Muscle layer of duodenum (tissue), 2 donors: ENCODE measurements around the gene CCDC13.
A peak's percentile ranks its signal among the peaks of the same experiment; 100 is the strongest.

Experiments used
- H3K27ac ChIP-seq: one replicate; pipeline ENCODE4 v1.7.0; 2013; ENCODE audit warnings: mild to moderate bottlenecking, low read length
- H3K27me3 ChIP-seq: one replicate; pipeline ENCODE4 v1.7.0; 2013; ENCODE audit warnings: low read depth, mild to moderate bottlenecking, control low read depth, low read length
- H3K36me3 ChIP-seq, 2 donors: one replicate each; pipeline ENCODE4 v1.7.0; 2013; ENCODE audit warnings: low read length in 2 of 2, control low read depth in 1 of 2, mild to moderate bottlenecking in 1 of 2; ENCODE audit not compliant: insufficient read depth in 2 of 2, control insufficient read depth in 1 of 2
- H3K4me1 ChIP-seq, 2 donors: one replicate each; pipeline ENCODE4 v1.7.0; 2013; ENCODE audit warnings: low read length in 2 of 2, mild to moderate bottlenecking in 2 of 2, control low read depth in 1 of 2, moderate library complexity in 1 of 2; ENCODE audit not compliant: insufficient read depth in 2 of 2, control insufficient read depth in 1 of 2
- H3K4me3 ChIP-seq, 2 donors: one replicate each; pipeline ENCODE4 v1.7.0; 2013; ENCODE audit warnings: low read length in 2 of 2, low read depth in 1 of 2, mild to moderate bottlenecking in 1 of 2
- H3K9me3 ChIP-seq, 2 donors: one replicate each; pipeline ENCODE4 v1.7.0; 2013; ENCODE audit warnings: low read length in 2 of 2, control low read depth in 1 of 2, mild to moderate bottlenecking in 1 of 2; ENCODE audit not compliant: control insufficient read depth in 1 of 2
- donor health status: healthy.

CCDC13 gene

GRCh38 chr3:42795621-42796181 is 22.6 kb upstream of the CCDC13 start:
- Histone ChIP-seq H3K36me3 (no peaks in the 10 kb centered on the region), H3K27ac (no peak overlapping the region), H3K27me3 (no peaks in the 10 kb centered on the region), H3K4me3 (no peak overlapping the region), H3K9me3 (no peaks in the 10 kb centered on the region), H3K4me1 (peaks cover 0 to 13% of the 10 kb centered on the region in 2 donors)

DNA sequence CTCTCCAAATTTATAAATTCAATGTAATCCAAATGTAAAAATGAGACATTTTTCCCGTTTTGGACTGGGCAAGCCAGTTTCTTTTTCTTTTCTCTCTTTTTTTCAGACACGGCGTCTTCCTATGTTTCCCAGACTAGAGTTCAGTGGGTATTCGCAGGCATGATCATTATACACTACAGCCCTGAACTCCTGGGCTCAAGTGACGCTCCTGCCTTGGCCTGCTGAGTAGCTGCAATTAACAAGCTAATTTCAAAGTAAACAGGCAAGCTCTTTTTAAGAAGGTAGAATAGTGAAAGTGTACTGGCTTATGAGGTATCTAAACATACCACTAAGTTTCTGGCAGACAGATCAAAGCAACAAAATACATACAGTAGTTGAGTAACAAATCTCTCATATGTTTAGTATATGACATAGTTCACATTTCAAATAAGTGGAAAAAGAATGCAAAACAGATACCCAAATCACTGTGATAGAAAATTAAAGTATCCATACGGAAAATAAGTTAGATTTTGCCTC is 17.7 kb upstream of the CCDC13 start:
- H3K4me3 ChIP-seq: no peak overlapping the region
- peaks cover 0 to 2% of the 10 kb centered on the region in 2 donors for H3K36me3 ChIP-seq
- H3K27me3 ChIP-seq: no peaks in the 10 kb centered on the region
- no peaks in the 10 kb centered on the region for H3K4me1 ChIP-seq
- no peak overlapping the region for H3K27ac ChIP-seq
- no peaks in the 10 kb centered on the region for H3K9me3 ChIP-seq

GRCh38 chr3:42786631-42787030 is 13.6 kb upstream of the CCDC13 start:
- Histone ChIP-seq H3K27ac (no peak overlapping the region), H3K4me1 (no peaks in the 10 kb centered on the region), H3K27me3 (no peaks in the 10 kb centered on the region), H3K36me3 (peaks cover 5 to 14% of the 10 kb centered on the region in 2 donors), H3K4me3 (no peak overlapping the region), H3K9me3 (no peaks in the 10 kb centered on the region)

- Histone ChIP-seq H3K4me1 (no peaks in the 10 kb centered on the region), H3K27me3 (no peaks in the 10 kb centered on the region), H3K36me3 (peaks cover 5 to 14% of the 10 kb centered on the region in 2 donors), H3K4me3 (no peak overlapping the region), H3K9me3 (no peaks in the 10 kb centered on the region), H3K27ac (no peak overlapping the region)
These were observed 13.2 kb upstream of the CCDC13 start for GRCh38 chr3:42786212-42786611.

GRCh38 chr3:42780892-42781700 is 8.0 kb upstream of the CCDC13 start:
- no peak overlapping the region for H3K4me3 ChIP-seq
- peaks cover 5 to 14% of the 10 kb centered on the region in 2 donors for H3K36me3 ChIP-seq
- H3K27ac ChIP-seq: no peak overlapping the region
- no peaks in the 10 kb centered on the region for H3K9me3 ChIP-seq
- H3K4me1 ChIP-seq: peaks cover 0 to 7% of the 10 kb centered on the region in 2 donors
- H3K27me3 ChIP-seq: no peaks in the 10 kb centered on the region

- Histone ChIP-seq H3K36me3 (peaks cover 2 to 8% of the 10 kb centered on the region in 2 donors), H3K27me3 (no peaks in the 10 kb centered on the region), H3K27ac (peak overlapping the region; percentile 45), H3K9me3 (no peaks in the 10 kb centered on the region), H3K4me1 (peaks cover 0 to 7% of the 10 kb centered on the region in 2 donors), H3K4me3 (no peak overlapping the region)
These were observed 7.3 kb upstream of the CCDC13 start for GRCh38 chr3:42780398-42780797.

- Histone ChIP-seq H3K9me3 (no peaks in the 10 kb centered on the region), H3K36me3 (peaks cover 0 to 6% of the 10 kb centered on the region in 2 donors), H3K4me3 (no peak overlapping the region), H3K27ac (peak overlapping the region; percentile 41), H3K4me1 (peaks cover 0 to 7% of the 10 kb centered on the region in 2 donors), H3K27me3 (no peaks in the 10 kb centered on the region)
These were observed 5.6 kb upstream of the CCDC13 start for GRCh38 chr3:42778644-42779043.

- peak overlapping the region; percentile 63 to 81 for H3K4me3 ChIP-seq
- no peaks in the 10 kb centered on the region for H3K9me3 ChIP-seq
- peak overlapping the region; percentile 67 for H3K27ac ChIP-seq
- peaks cover 0 to 4% of the 10 kb centered on the region in 2 donors for H3K4me1 ChIP-seq
- no peaks in the 10 kb centered on the region for H3K36me3 ChIP-seq
- no peaks in the 10 kb centered on the region for H3K27me3 ChIP-seq
These were observed 327 bp upstream of the CCDC13 start for GRCh38 chr3:42773409-42773751.

DNA sequence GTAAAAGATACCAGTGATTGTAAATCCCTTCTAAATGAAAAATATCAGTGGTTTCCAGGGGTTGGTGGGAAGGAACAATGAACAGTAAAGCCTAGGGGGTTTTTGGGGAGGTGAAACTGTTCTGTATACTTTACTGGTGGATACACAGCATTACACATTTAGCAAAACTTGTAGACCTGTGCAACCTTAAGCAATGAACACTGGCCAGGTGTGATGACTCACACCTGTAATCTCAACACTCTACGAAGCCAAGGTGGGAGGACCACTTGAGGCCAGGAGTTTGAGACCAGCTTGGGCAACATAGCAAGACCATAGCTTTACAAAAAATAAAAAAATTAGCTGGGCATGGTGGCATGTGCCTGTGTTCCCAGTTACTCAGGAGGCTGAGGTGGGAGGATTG is 1.8 kb downstream of the CCDC13 start:
- Histone ChIP-seq H3K27ac (no peak overlapping the region), H3K36me3 (no peaks in the 10 kb centered on the region), H3K27me3 (no peaks in the 10 kb centered on the region), H3K4me1 (peaks cover 0 to 4% of the 10 kb centered on the region in 2 donors), H3K9me3 (no peaks in the 10 kb centered on the region), H3K4me3 (no peak overlapping the region)

GRCh38 chr3:42769477-42770131 is 3.4 kb downstream of the CCDC13 start:
- no peak overlapping the region for H3K27ac ChIP-seq
- H3K4me1 ChIP-seq: peaks cover 0 to 4% of the 10 kb centered on the region in 2 donors
- H3K4me3 ChIP-seq: no peak overlapping the region
- H3K27me3 ChIP-seq: no peaks in the 10 kb centered on the region
- no peaks in the 10 kb centered on the region for H3K36me3 ChIP-seq
- H3K9me3 ChIP-seq: no peaks in the 10 kb centered on the region

- no peaks in the 10 kb centered on the region for H3K27me3 ChIP-seq
- no peak overlapping the region for H3K4me3 ChIP-seq
- no peaks in the 10 kb centered on the region for H3K9me3 ChIP-seq
- H3K27ac ChIP-seq: no peak overlapping the region
- no peaks in the 10 kb centered on the region for H3K36me3 ChIP-seq
- peaks cover 4% of the 10 kb centered on the region in 2 donors for H3K4me1 ChIP-seq
These were observed 8.3 kb downstream of the CCDC13 start for GRCh38 chr3:42764561-42765295.
